ENCODE data around the gene IGF2. TPM values are rescaled to one million over a fixed set of nuclear protein-coding genes. Genes with fewer than 3 reads are reported as not detected.
"Not testable (repeated sequence)": the region's sequence is repeated elsewhere in the genome, so short reads cannot be mapped to it uniquely, and the experiment has no call there.

IGF2 gene
- total RNA-seq, 1 donor from 2014 or later = 188 TPM

- DNase-seq (ENCODE audit: low read depth) = no peak
- peaks cover 5% of the 10 kb centered on the region for H3K9me3 Mint-ChIP-seq (ENCODE audit: unreplicated experiment)
- Histone ChIP-seq H3K79me2 (ENCODE audit: insufficient read depth, low read length) (no peaks in the 10 kb centered on the region), H3K9me3 (ENCODE audit: insufficient read depth, low read depth, low read length) (no peaks in the 10 kb centered on the region), H3K27ac (ENCODE audit: low read depth, low read length) (no peak overlapping the region), H3K4me3 (ENCODE audit: insufficient read depth, low read depth, low read length) (no peak overlapping the region), H3K36me3 (ENCODE audit: insufficient read depth, low read length) (no peaks in the 10 kb centered on the region), H3K4me1 (ENCODE audit: insufficient read depth, low read length) (peaks cover 28% of the 10 kb centered on the region), H4K20me1 (ENCODE audit: insufficient read depth, low read length) (no peaks in the 10 kb centered on the region), H3K9ac (ENCODE audit: low read length) (no peak overlapping the region), H3K4me2 (ENCODE audit: low read length) (peak overlapping the region; percentile 15), H3K27me3 (ENCODE audit: insufficient read depth, low read length) (no peaks in the 10 kb centered on the region), H2AFZ (ENCODE audit: low read depth, low read length) (no peak overlapping the region)
- H3K4me1 Mint-ChIP-seq (ENCODE audit: low read depth, unreplicated experiment) = peaks cover 10% of the 10 kb centered on the region
- peaks cover 19% of the 10 kb centered on the region for H3K27me3 Mint-ChIP-seq (ENCODE audit: low read depth, unreplicated experiment)
- no peaks in the 10 kb centered on the region for H3K36me3 Mint-ChIP-seq (ENCODE audit: low read depth, unreplicated experiment)
- H3K27ac Mint-ChIP-seq (ENCODE audit: unreplicated experiment) = no peak overlapping the region
- no peak overlapping the region for H3K4me3 Mint-ChIP-seq (ENCODE audit: unreplicated experiment)
- TF ChIP-seq EZH2 (IDR thresholded peaks at IDR 0.05; ENCODE audit: insufficient read depth, low read length) (no peak), CTCF (IDR thresholded peaks at IDR 0.05; ENCODE audit: insufficient read depth, low read depth, low read length) (no peak)
- no peak for FAIRE-seq
Measured at GRCh38 chr11:2180347-2180746, 41.2 kb upstream of the IGF2 start.

- FAIRE-seq = no peak
- TF ChIP-seq EZH2 (IDR thresholded peaks at IDR 0.05; ENCODE audit: insufficient read depth, low read length) = no peak
- no peak for TF ChIP-seq CTCF (IDR thresholded peaks at IDR 0.05; ENCODE audit: insufficient read depth, low read depth, low read length)
- H3K9me3 Mint-ChIP-seq (ENCODE audit: unreplicated experiment) = no peaks in the 10 kb centered on the region
- Histone ChIP-seq H3K9ac (ENCODE audit: low read length) (no peak overlapping the region), H3K4me3 (ENCODE audit: insufficient read depth, low read depth, low read length) (no peak overlapping the region), H3K27me3 (ENCODE audit: insufficient read depth, low read length) (no peaks in the 10 kb centered on the region), H3K36me3 (ENCODE audit: insufficient read depth, low read length) (no peaks in the 10 kb centered on the region), H4K20me1 (ENCODE audit: insufficient read depth, low read length) (no peaks in the 10 kb centered on the region), H3K4me2 (ENCODE audit: low read length) (no peak overlapping the region), H2AFZ (ENCODE audit: low read depth, low read length) (no peak overlapping the region), H3K27ac (ENCODE audit: low read depth, low read length) (no peak overlapping the region), H3K79me2 (ENCODE audit: insufficient read depth, low read length) (no peaks in the 10 kb centered on the region), H3K4me1 (ENCODE audit: insufficient read depth, low read length) (peaks cover 30% of the 10 kb centered on the region), H3K9me3 (ENCODE audit: insufficient read depth, low read depth, low read length) (no peaks in the 10 kb centered on the region)
- no peak overlapping the region for H3K27ac Mint-ChIP-seq (ENCODE audit: unreplicated experiment)
- no peaks in the 10 kb centered on the region for H3K36me3 Mint-ChIP-seq (ENCODE audit: low read depth, unreplicated experiment)
- no peak for DNase-seq (ENCODE audit: low read depth)
- H3K27me3 Mint-ChIP-seq (ENCODE audit: low read depth, unreplicated experiment) = peaks cover 11% of the 10 kb centered on the region
- H3K4me1 Mint-ChIP-seq (ENCODE audit: low read depth, unreplicated experiment) = peaks cover 10% of the 10 kb centered on the region
- H3K4me3 Mint-ChIP-seq (ENCODE audit: unreplicated experiment) = no peak overlapping the region
Measured at GRCh38 chr11:2179516-2179915, 40.3 kb upstream of the IGF2 start.

- DNase-seq (ENCODE audit: low read depth) = peak; percentile 79
- H3K27me3 ChIP-seq (ENCODE audit: insufficient read depth, low read length) = no peaks in the 10 kb centered on the region
- H3K9ac ChIP-seq (ENCODE audit: low read length) = no peak overlapping the region
- no peaks in the 10 kb centered on the region for H3K36me3 Mint-ChIP-seq (ENCODE audit: low read depth, unreplicated experiment)
- no peak overlapping the region for H3K4me3 Mint-ChIP-seq (ENCODE audit: unreplicated experiment)
- H3K4me2 ChIP-seq (ENCODE audit: low read length) = peak overlapping the region; percentile 63
- peaks cover 10% of the 10 kb centered on the region for H3K4me1 Mint-ChIP-seq (ENCODE audit: low read depth, unreplicated experiment)
- FAIRE-seq = no peak
- H3K9me3 Mint-ChIP-seq (ENCODE audit: unreplicated experiment) = no peaks in the 10 kb centered on the region
- no peak overlapping the region for H3K27ac ChIP-seq (ENCODE audit: low read depth, low read length)
- no peak overlapping the region for H3K4me3 ChIP-seq (ENCODE audit: insufficient read depth, low read depth, low read length)
- peaks cover 10% of the 10 kb centered on the region for H3K27me3 Mint-ChIP-seq (ENCODE audit: low read depth, unreplicated experiment)
- H3K4me1 ChIP-seq (ENCODE audit: insufficient read depth, low read length) = peaks cover 30% of the 10 kb centered on the region
- H3K79me2 ChIP-seq (ENCODE audit: insufficient read depth, low read length) = no peaks in the 10 kb centered on the region
- H3K36me3 ChIP-seq (ENCODE audit: insufficient read depth, low read length) = no peaks in the 10 kb centered on the region
- no peak for TF ChIP-seq CTCF (IDR thresholded peaks at IDR 0.05; ENCODE audit: insufficient read depth, low read depth, low read length)
- TF ChIP-seq EZH2 (IDR thresholded peaks at IDR 0.05; ENCODE audit: insufficient read depth, low read length) = no peak
- H4K20me1 ChIP-seq (ENCODE audit: insufficient read depth, low read length) = no peaks in the 10 kb centered on the region
- no peaks in the 10 kb centered on the region for H3K9me3 ChIP-seq (ENCODE audit: insufficient read depth, low read depth, low read length)
- H2AFZ ChIP-seq (ENCODE audit: low read depth, low read length) = no peak overlapping the region
- no peak overlapping the region for H3K27ac Mint-ChIP-seq (ENCODE audit: unreplicated experiment)
Measured at GRCh38 chr11:2178906-2179494, 39.8 kb upstream of the IGF2 start.

GRCh38 chr11:2178055-2178773, 39.0 kb upstream of the IGF2 start:
- H3K36me3 Mint-ChIP-seq (ENCODE audit: low read depth, unreplicated experiment); H3K27ac ChIP-seq (ENCODE audit: low read depth, low read length); H3K27me3 ChIP-seq (ENCODE audit: insufficient read depth, low read length); H3K9me3 Mint-ChIP-seq (ENCODE audit: unreplicated experiment); H3K36me3 ChIP-seq (ENCODE audit: insufficient read depth, low read length); FAIRE-seq; H3K27me3 Mint-ChIP-seq (ENCODE audit: low read depth, unreplicated experiment); H4K20me1 ChIP-seq (ENCODE audit: insufficient read depth, low read length); H3K4me3 Mint-ChIP-seq (ENCODE audit: unreplicated experiment); H3K27ac Mint-ChIP-seq (ENCODE audit: unreplicated experiment); H3K9me3 ChIP-seq (ENCODE audit: insufficient read depth, low read depth, low read length); H3K4me3 ChIP-seq (ENCODE audit: insufficient read depth, low read depth, low read length); H3K79me2 ChIP-seq (ENCODE audit: insufficient read depth, low read length); H2AFZ ChIP-seq (ENCODE audit: low read depth, low read length); H3K9ac ChIP-seq (ENCODE audit: low read length): not testable (repeated sequence)
- peaks cover 30% of the 10 kb centered on the region for H3K4me1 ChIP-seq (ENCODE audit: insufficient read depth, low read length)
- H3K4me1 Mint-ChIP-seq (ENCODE audit: low read depth, unreplicated experiment) = peaks cover 10% of the 10 kb centered on the region
- H3K4me2 ChIP-seq (ENCODE audit: low read length) = peak overlapping the region; percentile 63
- peak; percentile 29 for DNase-seq (ENCODE audit: low read depth)

Data from astrocyte (in vitro differentiated cells and primary cell).